Adrenal gland (tissue), 5 donors: ENCODE results near the gene DIP2C.

ENCODE experiments used
- CTCF ChIP-seq, 6 experiments: fragments of 450-650 bp in 4 of 6; fragments of 200-600 bp in 2 of 6; sonication (generic) in 1 of 6; IDR thresholded peaks; 1 replicate in 5 of 6; 2 replicates in 1 of 6; pipeline versions ENCODE4 v1.5.1 to v1.8.0; 2016 to 2021; ENCODE audit warnings: antibody characterized with exemption in 6 of 6, mild to moderate bottlenecking in 2 of 6, moderate library complexity in 1 of 6
- POLR2A ChIP-seq, 2 donors: fragments of 450-650 bp; IDR thresholded peaks; one replicate each; pipeline ENCODE4 v1.6.1; 2017; ENCODE audit warnings: antibody characterized with exemption in 2 of 2, mild to moderate bottlenecking in 2 of 2, moderate library complexity in 1 of 2
- donor health status: DM: no; HTN: no; CAD: no.

DNA sequence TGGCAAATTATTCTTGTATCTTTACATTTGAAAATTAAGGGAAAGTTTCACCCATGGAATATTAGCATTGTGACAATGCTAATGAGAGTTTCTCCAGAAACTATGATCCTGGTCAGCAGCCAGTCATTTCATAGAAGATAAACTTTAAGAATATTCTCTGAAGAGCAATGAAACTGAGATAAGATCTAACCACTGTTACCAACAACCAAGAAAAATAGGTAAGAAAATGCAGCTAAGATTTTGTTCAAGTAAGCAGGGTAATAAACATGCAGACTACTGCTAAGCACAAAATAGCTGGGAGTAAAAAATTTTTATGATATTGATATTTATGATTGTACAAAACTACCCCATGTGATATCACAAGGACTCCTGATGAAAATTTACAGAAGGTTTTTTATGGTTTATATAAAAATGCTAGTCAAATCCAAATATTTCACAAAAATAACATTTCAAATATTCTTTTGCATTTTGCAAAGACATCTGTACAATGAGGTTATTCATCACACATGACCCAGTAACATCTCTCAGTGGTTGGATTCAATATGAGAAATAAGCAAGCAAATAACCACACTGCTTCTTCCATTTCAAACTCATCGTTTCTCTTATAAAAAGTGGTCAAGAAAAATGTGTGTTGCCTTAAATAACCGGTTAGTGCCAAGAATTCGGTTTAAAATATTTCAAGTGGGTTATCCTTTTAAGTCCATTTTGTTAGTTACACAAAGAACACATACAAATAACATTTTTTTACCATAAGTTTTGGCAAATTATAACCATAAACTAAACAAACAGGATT lies 251.6 kb downstream of the DIP2C start:
- TF ChIP-seq CTCF (IDR thresholded peaks at IDR 0.05) (no peak), POLR2A (IDR thresholded peaks at IDR 0.05) (no peak)
